Neural progenitor cell (in vitro differentiated cells): ENCODE results near the gene KANK4. TPM values are rescaled to one million over a fixed set of nuclear protein-coding genes. Genes with fewer than 3 reads are reported as not detected.

Source experiments
- DNase-seq: peaks from one replicate; pipeline ENCODE4 v3.0.0-alpha.2; 2016; ENCODE audit warnings: low spot score
- H2AFZ ChIP-seq: fragments of 200-600 bp; sonication (generic); replicated peaks from 2 replicates; pipeline ENCODE4 v1.6.1; 2016; ENCODE audit warnings: antibody characterized with exemption
- H3F3A ChIP-seq: fragments of 200-600 bp; sonication (generic); 2 replicates; pipeline ENCODE4 v1.6.1; 2016; ENCODE audit warnings: antibody characterized with exemption, low read depth
- H3K27ac ChIP-seq: fragments of 200-600 bp; sonication (generic); 2 replicates; pipeline ENCODE4 v1.5.1; 2016; ENCODE audit warnings: mild to moderate bottlenecking
- H3K27me3 ChIP-seq: fragments of 200-600 bp; sonication (generic); 2 replicates; pipeline ENCODE4 v1.6.1; 2016; ENCODE audit warnings: mild to moderate bottlenecking, moderate library complexity
- H3K36me3 ChIP-seq: fragments of 200-600 bp; sonication (generic); 2 replicates; pipeline ENCODE4 v1.5.1; 2016
- H3K4me1 ChIP-seq: fragments of 200-600 bp; sonication (generic); 2 replicates; pipeline ENCODE4 v1.6.1; 2016; ENCODE audit warnings: mixed run types
- H3K4me2 ChIP-seq: fragments of 200-600 bp; sonication (generic); 2 replicates; pipeline ENCODE4 v1.6.1; 2016
- H3K4me3 ChIP-seq: fragments of 200-600 bp; sonication (generic); 2 replicates; pipeline ENCODE4 v1.5.1; 2016
- H3K79me2 ChIP-seq: fragments of 200-600 bp; sonication (generic); 2 replicates; pipeline ENCODE4 v1.6.1; 2016; ENCODE audit warnings: low read depth
- H3K9ac ChIP-seq: fragments of 200-600 bp; sonication (generic); 2 replicates; pipeline ENCODE4 v1.6.1; 2016
- H3K9me3 ChIP-seq: fragments of 200-600 bp; sonication (generic); 2 replicates; pipeline ENCODE4 v1.5.1; 2016; ENCODE audit warnings: low read depth
- H4K20me1 ChIP-seq: fragments of 200-600 bp; sonication (generic); 2 replicates; pipeline ENCODE4 v1.6.1; 2016; ENCODE audit warnings: low read depth
- H3K27ac Mint-ChIP-seq: 3 replicates; pipeline ENCODE4 v1.8.0; 2021; ENCODE audit warnings: mixed read lengths
- H3K27me3 Mint-ChIP-seq: 2 replicates; pipeline ENCODE4 v1.8.0; 2022; ENCODE audit warnings: low read depth, mild to moderate bottlenecking, inconsistent platforms, moderate library complexity, mixed read lengths; ENCODE audit not compliant: insufficient read depth
- H3K36me3 Mint-ChIP-seq: 3 replicates; pipeline ENCODE4 v1.8.0; 2021; ENCODE audit warnings: mixed read lengths
- H3K4me1 Mint-ChIP-seq: 3 replicates; pipeline ENCODE4 v1.8.0; 2021; ENCODE audit warnings: mixed read lengths
- H3K4me3 Mint-ChIP-seq: 3 replicates; pipeline ENCODE4 v1.8.0; 2021; ENCODE audit warnings: mild to moderate bottlenecking, moderate library complexity, mixed read lengths
- H3K9me3 Mint-ChIP-seq: 3 replicates; pipeline ENCODE4 v1.8.0; 2020; ENCODE audit warnings: mixed read lengths
- CTCF ChIP-seq: fragments of 200-600 bp; sonication (generic); IDR thresholded peaks from 2 replicates; pipeline ENCODE4 v1.5.1; 2017; ENCODE audit warnings: antibody characterized with exemption, mild to moderate bottlenecking
- EZH2 ChIP-seq: fragments of 200-600 bp; sonication (generic); IDR thresholded peaks from 2 replicates; pipeline ENCODE4 v1.6.1; 2017; ENCODE audit warnings: antibody characterized with exemption, mild to moderate bottlenecking, moderate library complexity
- EZH2phosphoT487 ChIP-seq: fragments of 200-600 bp; sonication (generic); IDR thresholded peaks from 2 replicates; pipeline ENCODE4 v1.6.1; 2017; ENCODE audit warnings: antibody characterized with exemption
- total RNA-seq: library from RNA; depleted of rRNA; stranded (reverse); fragments of >200 nt; gene quantifications from 2 replicates; pipeline ENCODE4 v1.2.3, GENCODE V29; 2015; ENCODE audit warnings: low replicate concordance

The KANK4 gene
- total RNA-seq, 1 donor from 2014 or later: not detected

DNA sequence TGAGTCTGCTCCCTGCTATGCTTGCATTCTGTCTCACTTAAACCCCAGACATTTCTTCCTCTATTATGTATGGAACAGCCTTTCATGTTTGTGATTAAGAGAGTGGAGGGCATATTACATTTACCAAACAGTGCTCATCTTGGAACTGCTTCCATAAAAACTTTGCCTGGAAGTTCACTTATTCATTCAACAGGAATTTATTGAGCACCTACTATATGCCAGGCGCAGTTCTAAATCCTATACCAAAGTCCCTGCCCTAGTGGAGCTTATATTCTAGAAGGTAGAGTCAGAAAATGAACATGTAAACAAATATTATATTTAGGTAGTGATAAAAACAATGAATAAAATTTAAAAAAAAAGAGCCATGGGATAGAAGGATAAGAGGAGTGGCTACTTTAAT lies 49.8 kb downstream of the KANK4 start:
- Mint-ChIP-seq H3K9me3 (no peaks in the 10 kb centered on the region), H3K27ac (no peak overlapping the region), H3K27me3 (peaks cover 5% of the 10 kb centered on the region), H3K4me3 (no peak overlapping the region), H3K4me1 (peaks cover 48% of the 10 kb centered on the region), H3K36me3 (no peaks in the 10 kb centered on the region)
- TF ChIP-seq EZH2: no peak
- TF ChIP-seq CTCF: no peak
- no peak for TF ChIP-seq EZH2phosphoT487
- DNase-seq: no peak
- H3K9me3 ChIP-seq: no peaks in the 10 kb centered on the region
- no peak overlapping the region for H3K27ac ChIP-seq
- H3K4me3 ChIP-seq: no peak overlapping the region
- H3K36me3 ChIP-seq: no peaks in the 10 kb centered on the region
- H4K20me1 ChIP-seq: no peaks in the 10 kb centered on the region
- H3K4me2 ChIP-seq: no peak overlapping the region
- H3K79me2 ChIP-seq: no peaks in the 10 kb centered on the region
- H3K27me3 ChIP-seq: no peaks in the 10 kb centered on the region
- peaks cover 18% of the 10 kb centered on the region for H3K4me1 ChIP-seq
- peaks cover 6% of the 10 kb centered on the region for H3F3A ChIP-seq
- H3K9ac ChIP-seq: no peak overlapping the region
- H2AFZ ChIP-seq: no peak overlapping the region

DNA sequence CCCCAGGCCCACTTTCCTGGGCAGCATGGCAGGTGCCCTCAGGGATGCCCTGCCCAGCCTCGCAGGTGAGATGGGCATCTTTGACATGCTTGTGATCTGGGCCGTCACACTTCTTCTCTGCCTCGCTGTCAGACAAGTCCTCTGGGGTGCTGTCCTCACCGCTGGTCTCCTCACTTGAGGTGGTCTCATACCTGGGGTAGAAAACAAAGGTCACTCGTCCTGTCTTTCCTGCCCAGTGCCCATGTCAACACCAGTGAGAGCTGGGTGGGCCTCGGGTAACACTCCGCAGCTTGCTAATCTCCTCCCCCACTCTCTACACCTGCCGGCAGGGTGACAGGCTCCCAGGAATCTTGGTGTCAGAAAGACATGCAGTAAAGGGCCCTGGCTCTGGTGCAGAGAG lies 50.9 kb downstream of the KANK4 start:
- Mint-ChIP-seq H3K4me1 (peaks cover 49% of the 10 kb centered on the region), H3K4me3 (peak overlapping the region; percentile 3), H3K27ac (no peak overlapping the region), H3K36me3 (peaks cover 1% of the 10 kb centered on the region), H3K9me3 (no peaks in the 10 kb centered on the region), H3K27me3 (peaks cover 5% of the 10 kb centered on the region)
- Histone ChIP-seq H2AFZ (no peak overlapping the region), H3F3A (peaks cover 13% of the 10 kb centered on the region), H3K36me3 (no peaks in the 10 kb centered on the region), H3K4me2 (peak overlapping the region; percentile 26), H3K27me3 (no peaks in the 10 kb centered on the region), H3K4me1 (peaks cover 24% of the 10 kb centered on the region), H3K27ac (no peak overlapping the region), H3K4me3 (no peak overlapping the region), H3K9me3 (no peaks in the 10 kb centered on the region), H4K20me1 (no peaks in the 10 kb centered on the region), H3K79me2 (no peaks in the 10 kb centered on the region), H3K9ac (no peak overlapping the region)
- no peak for DNase-seq
- TF ChIP-seq CTCF: no peak
- TF ChIP-seq EZH2: no peak
- TF ChIP-seq EZH2phosphoT487: no peak

DNA sequence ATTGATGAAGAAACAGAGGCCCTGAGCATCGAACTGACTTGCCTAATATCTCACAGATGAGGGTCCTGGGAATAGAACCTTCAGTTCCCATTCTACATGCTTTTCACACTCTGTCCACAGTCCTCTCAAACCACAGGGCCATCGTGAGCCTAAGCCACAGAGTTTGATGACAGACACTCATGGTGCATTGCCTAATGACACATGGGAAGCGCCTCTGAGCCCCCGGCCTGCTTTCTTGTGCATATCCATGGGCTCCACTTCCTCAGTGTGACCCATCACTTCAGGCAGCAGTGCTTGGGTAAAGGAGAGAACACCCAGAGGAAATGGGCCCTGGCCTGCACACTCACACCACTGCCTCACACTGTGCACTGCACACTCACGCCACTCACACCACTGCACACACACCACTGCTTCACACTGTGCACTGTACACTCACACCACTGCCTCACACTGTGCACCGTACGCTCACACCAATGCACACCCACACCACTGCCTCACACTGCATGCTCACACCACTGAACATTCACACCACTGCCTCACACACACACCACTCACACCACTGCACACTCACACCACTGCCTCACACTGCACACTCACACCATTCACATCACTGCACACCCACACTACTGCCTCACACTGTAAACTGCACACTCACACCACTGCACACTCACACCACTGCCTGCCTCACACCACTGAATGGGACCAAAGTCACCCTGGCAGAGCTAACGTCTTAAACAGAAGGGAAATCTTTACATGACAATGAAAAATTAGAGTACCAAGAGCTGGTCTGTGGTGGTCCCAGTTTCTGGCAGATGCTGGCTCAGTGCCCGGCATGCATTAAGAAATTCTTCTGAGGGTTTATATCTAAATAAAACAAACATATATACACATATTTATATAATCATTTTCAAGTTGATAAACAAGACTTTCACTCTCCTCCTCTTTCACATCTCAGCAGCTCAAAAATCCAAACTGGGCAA lies 53.0 kb downstream of the KANK4 start:
- H3F3A ChIP-seq: peaks cover 17% of the 10 kb centered on the region
- peaks cover 18% of the 10 kb centered on the region for H3K4me1 ChIP-seq
- H3K27ac ChIP-seq: no peak overlapping the region
- H3K4me3 ChIP-seq: no peak overlapping the region
- no peak for DNase-seq
- peaks cover 6% of the 10 kb centered on the region for H3K27me3 Mint-ChIP-seq
- H3K36me3 Mint-ChIP-seq: peaks cover 1% of the 10 kb centered on the region
- H3K4me2 ChIP-seq: no peak overlapping the region
- H3K27me3 ChIP-seq: no peaks in the 10 kb centered on the region
- TF ChIP-seq EZH2phosphoT487 (no peak), EZH2 (no peak), CTCF (no peak)
- H3K9me3 Mint-ChIP-seq: no peaks in the 10 kb centered on the region
- peak overlapping the region; percentile 5 for H3K27ac Mint-ChIP-seq
- no peak overlapping the region for H2AFZ ChIP-seq
- no peaks in the 10 kb centered on the region for H3K79me2 ChIP-seq
- peaks cover 42% of the 10 kb centered on the region for H3K4me1 Mint-ChIP-seq
- H3K9ac ChIP-seq: no peak overlapping the region
- no peaks in the 10 kb centered on the region for H3K36me3 ChIP-seq
- H3K9me3 ChIP-seq: no peaks in the 10 kb centered on the region
- no peaks in the 10 kb centered on the region for H4K20me1 ChIP-seq
- no peak overlapping the region for H3K4me3 Mint-ChIP-seq
